ENCODE data around the gene NOTCH2.
"Not testable (repeated sequence)": the region's sequence is repeated elsewhere in the genome, so short reads cannot be mapped to it uniquely, and the experiment has no call there.

Gene NOTCH2

GRCh38 chr1:119981986-119982815 is 87.3 kb downstream of the NOTCH2 start:
- intact Hi-C loops (cut with DNase I) = no loop called here

DNA sequence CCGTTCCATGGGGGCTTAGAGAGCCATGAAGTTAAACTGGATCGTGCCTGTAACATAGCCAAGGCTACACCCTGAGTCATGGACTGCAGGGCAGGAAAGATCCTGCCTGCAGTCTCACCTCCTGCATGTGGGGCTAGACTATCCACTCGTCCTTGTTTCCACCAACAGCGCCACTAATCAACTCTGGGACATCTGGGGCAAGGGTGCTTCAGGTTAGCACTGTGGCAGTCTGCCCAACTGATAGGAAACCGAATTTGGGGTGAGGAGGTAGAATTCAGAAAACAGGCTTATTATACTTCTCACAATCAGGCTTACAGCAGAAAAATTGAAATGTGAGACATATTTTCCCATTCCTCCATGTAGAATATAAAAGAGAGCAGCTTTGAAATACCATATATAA is 88.0 kb downstream of the NOTCH2 start:
- no peak for DNase-seq
- intact Hi-C loops (cut with DNase I) = no loop called here

More at GRCh38 chr1:119981986-119982815, 87.3 kb downstream of the NOTCH2 start:
- no peak for DNase-seq

DNA sequence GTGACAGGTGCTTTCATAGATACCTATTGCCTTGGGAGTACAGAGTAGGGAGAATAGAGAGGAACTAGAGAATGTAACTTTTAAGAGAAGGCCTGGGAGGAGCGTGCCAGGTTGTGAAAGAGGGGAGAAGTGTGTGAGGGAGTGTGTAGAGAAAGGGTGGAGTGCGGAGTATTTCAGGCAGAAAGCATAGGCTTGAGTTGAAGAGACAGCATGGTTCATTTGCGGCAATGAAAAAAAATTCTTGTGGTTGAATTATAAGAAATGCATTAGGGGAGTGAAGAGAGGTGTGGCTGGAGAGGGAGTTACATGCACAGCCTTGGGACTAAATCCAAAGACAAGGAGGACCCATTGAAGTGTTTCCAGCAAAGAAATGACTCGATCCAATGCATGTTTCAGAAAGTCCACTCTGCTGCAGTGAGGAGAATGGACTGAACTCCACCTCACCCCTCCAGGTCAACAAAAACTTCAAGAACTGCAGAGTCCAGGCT is 91.4 kb downstream of the NOTCH2 start:
- peak in 1 of 42 donors; percentile 43 for DNase-seq
- intact Hi-C loops (cut with DNase I) = no loop called here

DNA sequence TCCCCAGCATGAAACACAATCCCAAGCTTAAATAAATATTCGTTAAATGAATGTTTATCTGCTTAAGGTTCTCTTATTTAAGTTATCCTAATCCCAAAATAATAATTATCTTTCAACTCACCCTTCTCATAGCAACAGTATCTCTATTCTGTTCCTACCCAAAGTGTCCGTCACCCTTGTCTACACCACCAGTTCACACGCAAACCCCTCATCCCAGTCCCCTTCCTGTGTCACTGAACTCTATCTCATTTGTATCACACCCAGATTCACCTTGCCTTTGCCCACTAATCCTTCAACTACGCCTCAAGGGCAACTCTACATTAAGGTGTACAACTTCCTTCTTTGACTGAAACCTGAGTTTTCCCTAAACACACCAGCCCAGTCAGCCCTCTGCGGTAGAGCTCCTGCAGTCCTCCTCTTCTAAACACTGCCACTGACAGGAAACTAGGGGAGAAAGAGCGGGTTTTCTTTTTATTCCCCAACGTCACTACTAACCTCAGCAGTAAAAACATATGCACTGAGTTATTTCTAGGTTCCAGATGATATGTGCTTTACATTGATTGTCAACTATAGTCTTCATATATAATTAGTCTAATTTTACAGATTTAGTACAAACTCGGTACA is 92.2 kb downstream of the NOTCH2 start:
- DNase-seq; intact Hi-C loops (cut with DNase I): not testable (repeated sequence)

DNA sequence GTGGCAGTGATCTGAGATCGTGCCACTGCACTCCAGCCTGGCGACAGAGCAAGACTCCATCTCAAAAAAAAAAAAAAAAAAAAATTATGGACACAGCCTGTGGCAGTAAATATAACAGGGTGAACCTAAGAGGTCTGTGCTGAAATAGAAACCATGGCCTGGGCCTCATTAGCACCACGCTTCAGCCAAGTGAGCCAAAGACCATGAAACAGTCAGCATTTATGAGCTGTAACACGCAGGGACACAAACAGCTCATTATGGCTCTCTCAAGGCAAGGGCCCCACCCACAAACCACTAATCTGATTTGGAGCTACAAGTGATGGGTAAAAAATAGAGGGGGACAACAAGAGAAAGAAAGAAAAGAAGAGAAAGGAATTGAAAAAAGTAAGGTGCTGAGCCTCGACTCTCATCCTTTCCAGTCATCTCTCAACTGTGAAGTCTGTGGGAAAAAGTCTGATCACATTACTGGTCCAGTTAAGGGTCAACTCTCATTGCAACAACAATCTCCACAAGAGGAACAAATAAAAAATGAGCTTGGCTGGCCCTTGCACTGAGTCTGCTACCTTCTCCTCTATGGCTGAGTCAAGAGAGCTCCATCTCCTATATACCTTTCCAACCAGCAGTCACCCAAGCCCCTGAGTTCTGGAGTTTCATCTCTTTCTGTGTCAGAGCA is 93.7 kb downstream of the NOTCH2 start:
- peak in 3 of 42 donors; percentile 23 to 47 (median 37) for DNase-seq
- intact Hi-C loops (cut with DNase I) = not testable (repeated sequence)

- intact Hi-C loops (cut with DNase I) = no loop called here
- DNase-seq = no peak
Observed at GRCh38 chr1:119975006-119975405, 94.5 kb downstream of the NOTCH2 start.

DNA sequence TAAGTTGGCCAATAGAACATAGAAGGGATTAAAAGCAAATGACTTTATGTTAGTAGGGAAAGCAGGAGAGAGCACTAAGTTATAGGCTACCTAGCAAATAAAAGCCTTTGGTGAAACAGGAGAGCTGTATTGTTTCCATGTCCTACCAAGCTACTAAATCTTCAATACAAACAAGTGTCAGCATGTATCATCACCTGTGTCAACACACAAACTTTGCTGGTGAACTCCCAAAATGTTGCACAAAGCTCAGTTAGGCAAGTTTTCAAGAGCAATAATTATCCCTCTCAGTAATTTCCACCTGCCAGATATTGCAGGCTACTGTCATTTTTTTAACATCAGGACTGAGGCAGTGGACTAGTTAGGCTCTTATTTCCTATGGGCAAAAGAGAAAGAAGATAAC is 95.4 kb downstream of the NOTCH2 start:
- DNase-seq = no peak
- intact Hi-C loops (cut with DNase I) = no loop called here

DNA sequence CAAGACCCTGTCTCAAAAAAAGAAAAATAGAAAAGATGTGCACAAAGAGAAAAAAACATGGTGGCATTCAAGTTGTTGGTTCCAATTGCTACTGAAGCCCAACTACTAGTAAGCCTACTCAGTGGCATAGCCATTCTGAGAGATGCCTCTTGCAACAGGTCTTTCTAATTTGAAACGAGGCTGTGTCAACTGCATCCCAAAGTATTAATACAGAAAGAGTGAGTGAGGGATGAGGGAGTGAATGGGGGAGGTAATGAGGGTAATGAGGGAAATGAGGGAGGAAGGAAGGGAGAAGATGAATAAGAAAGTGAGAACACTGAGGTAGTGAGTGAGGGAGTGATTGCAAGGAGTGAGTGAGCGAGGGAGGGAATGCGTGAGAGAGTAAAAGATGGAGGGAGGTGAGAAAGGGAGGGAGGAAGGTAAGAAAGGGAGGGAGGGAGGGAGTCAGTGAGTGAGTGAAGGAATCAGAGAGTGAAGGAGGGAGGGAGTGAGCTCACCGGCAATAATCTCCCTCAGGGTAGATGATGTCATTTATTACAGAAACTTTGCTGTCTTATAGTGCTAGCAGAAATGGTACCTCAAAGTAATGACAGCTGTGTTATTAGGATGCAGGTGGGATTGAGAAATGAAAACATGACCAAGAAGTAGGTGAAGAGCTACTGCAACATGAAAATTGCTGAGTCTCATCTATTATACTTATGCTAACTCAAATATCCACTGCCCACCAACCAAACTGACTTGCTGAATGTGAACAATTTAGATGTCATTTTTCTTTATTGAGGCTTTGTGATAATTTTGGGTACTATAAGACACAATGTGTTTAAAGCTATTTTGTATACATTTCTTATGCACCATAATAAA is 97.5 kb downstream of the NOTCH2 start:
- DNase-seq = no peak
- intact Hi-C loops (cut with DNase I) = no loop called here

DNA sequence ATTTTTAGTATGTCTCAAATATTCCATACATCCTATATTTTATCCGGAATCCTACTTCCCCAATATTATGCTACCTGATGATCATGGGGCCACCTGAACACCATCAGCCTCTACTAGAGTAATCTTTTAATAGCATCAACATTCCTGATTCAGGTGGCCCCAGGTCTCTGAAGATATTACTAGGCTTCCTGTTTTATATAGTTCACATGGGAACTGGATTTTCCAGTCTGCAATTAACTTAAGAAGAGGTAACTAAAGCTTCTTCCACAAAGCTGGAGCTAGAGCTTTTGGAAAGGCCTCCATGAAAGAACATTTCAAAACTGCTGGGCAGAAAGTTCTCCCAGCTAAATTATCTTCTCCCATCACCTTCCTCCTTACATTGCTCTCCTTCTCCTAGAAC is 100.9 kb downstream of the NOTCH2 start:
- DNase-seq = no peak
- intact Hi-C loops (cut with DNase I) = no loop called here

GRCh38 chr1:119968068-119968492 is 101.4 kb downstream of the NOTCH2 start:
- DNase-seq = peak in 39 of 42 donors; percentile 16 to 80 (median 48)
- intact Hi-C loops (cut with DNase I) = no loop called here

GRCh38 chr1:119966681-119967080 is 102.8 kb downstream of the NOTCH2 start:
- no peak for DNase-seq
- intact Hi-C loops (cut with DNase I) = no loop called here

- DNase-seq = no peak
- intact Hi-C loops (cut with DNase I) = no loop called here
Observed at GRCh38 chr1:119966020-119966419, 103.4 kb downstream of the NOTCH2 start.

DNA sequence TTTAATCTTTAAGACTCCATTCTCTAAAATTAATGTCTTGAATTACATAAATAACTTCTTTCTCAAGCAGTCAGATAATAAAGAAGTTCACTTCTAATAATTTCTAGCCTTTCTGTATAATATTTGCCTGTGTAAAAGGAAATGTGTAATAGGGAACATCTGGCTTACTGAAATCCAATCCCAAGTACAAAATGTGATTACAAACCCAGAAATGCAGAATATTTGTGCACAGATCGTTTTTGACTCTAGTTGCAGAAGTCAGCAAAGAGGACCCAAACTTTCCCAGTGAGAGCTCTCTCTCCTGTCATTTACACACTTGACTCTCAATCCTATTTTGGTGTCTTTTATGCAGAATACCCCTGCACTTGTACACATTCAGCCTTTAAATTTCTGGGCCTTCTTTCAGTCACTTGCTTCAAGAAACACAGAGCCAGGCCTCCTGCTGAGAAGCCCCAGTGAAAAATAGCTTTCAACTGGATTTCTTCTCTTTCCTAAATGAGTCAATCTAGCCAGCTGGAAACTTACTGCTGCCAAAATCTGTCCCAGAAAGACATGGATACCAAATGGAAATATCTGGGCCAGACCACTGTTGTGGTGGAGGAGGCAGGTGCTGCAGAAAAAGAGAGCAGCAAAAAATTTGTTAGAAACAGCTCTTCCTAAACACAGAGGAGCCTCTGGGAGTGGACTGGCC is 104.6 kb downstream of the NOTCH2 start:
- intact Hi-C loops (cut with DNase I) = no loop called here
- peak in 14 of 42 donors; percentile 6 to 59 (median 26) for DNase-seq

- intact Hi-C loops (cut with DNase I) = no loop called here
- no peak for DNase-seq
Observed at GRCh38 chr1:119962296-119962968, 107.0 kb downstream of the NOTCH2 start.

GRCh38 chr1:119960501-119960900 is 109.0 kb downstream of the NOTCH2 start:
- DNase-seq = no peak
- intact Hi-C loops (cut with DNase I) = no loop called here

GRCh38 chr1:119959268-119960220 is 109.9 kb downstream of the NOTCH2 start:
- intact Hi-C loops (cut with DNase I) = no loop called here
- DNase-seq = no peak

DNA sequence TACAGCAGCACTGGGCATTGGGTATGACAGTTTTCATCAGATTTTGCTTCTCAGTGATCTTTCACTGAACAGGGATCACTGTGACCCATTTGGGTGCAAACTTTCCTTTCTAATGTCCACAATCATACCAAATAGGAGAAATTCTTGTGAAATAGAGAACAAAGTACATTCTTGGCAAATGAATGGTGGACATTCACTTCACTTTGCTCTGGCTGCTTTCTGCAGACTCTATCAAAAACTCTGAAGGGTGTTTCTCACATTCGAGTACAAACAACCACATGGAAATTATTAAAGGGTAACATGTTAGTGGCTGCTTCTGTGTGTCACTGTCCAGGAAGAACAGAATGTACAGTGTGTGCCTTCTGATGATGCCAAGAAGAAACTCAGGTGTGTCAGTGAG is 111.2 kb downstream of the NOTCH2 start:
- DNase-seq = no peak
- intact Hi-C loops (cut with DNase I) = no loop called here
